HUES6 (cell line): ENCODE data around the gene SULT2B1.

ENCODE experiments used
- H3K27ac ChIP-seq: 2 replicates; pipeline ENCODE4 v1.7.0; 2013; ENCODE audit warnings: low read depth, mild to moderate bottlenecking, low read length, inconsistent platforms
- H3K27me3 ChIP-seq: 2 replicates; pipeline ENCODE4 v1.6.1; 2013; ENCODE audit warnings: low read length; ENCODE audit not compliant: control insufficient read depth, insufficient read depth
- H3K36me3 ChIP-seq: 2 replicates; pipeline ENCODE4 v1.6.1; 2013; ENCODE audit warnings: low read length; ENCODE audit not compliant: control insufficient read depth, insufficient read depth
- H3K4me1 ChIP-seq: 2 replicates; pipeline ENCODE4 v1.6.1; 2013; ENCODE audit warnings: low read length; ENCODE audit not compliant: control insufficient read depth, insufficient read depth
- H3K4me3 ChIP-seq: 2 replicates; pipeline ENCODE4 v1.5.1; 2013; ENCODE audit warnings: low read depth, low read length
- H3K9ac ChIP-seq: one replicate; pipeline ENCODE4 v1.6.1; 2013; ENCODE audit warnings: mild to moderate bottlenecking, low read length
- H3K9me3 ChIP-seq: 2 replicates; pipeline ENCODE4 v1.6.1; 2013; ENCODE audit warnings: low read depth, low read length; ENCODE audit not compliant: control insufficient read depth, insufficient read depth

The SULT2B1 gene

DNA sequence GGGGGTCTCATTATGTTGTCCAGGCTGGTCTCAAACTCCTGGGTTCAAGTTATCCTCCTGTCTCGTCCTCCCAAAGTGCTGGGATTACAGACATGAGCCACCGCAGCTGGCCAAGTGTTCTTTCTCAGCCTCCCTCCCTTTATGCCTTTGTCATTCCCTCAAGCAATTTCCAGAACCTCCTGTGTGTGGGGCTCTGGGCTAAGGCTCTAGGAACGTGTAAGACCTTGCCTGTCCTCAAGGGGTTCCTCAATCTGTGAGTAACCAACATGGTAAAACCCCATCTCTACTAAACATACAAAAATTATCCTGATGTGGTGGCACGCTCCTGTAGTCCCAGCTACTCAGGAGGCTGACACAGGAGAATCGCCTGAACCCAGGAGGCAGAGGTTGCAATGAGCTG, 39.0 kb downstream of the SULT2B1 start:
- Histone ChIP-seq H3K27me3 (no peaks in the 10 kb centered on the region), H3K9ac (no peak overlapping the region), H3K9me3 (no peaks in the 10 kb centered on the region), H3K36me3 (no peaks in the 10 kb centered on the region), H3K27ac (no peak overlapping the region), H3K4me3 (no peak overlapping the region), H3K4me1 (peaks cover 6% of the 10 kb centered on the region; the same call in 1 of the 2 replicates)

GRCh38 chr19:48595171-48595570, 43.2 kb downstream of the SULT2B1 start:
- no peaks in the 10 kb centered on the region for H3K27me3 ChIP-seq

DNA sequence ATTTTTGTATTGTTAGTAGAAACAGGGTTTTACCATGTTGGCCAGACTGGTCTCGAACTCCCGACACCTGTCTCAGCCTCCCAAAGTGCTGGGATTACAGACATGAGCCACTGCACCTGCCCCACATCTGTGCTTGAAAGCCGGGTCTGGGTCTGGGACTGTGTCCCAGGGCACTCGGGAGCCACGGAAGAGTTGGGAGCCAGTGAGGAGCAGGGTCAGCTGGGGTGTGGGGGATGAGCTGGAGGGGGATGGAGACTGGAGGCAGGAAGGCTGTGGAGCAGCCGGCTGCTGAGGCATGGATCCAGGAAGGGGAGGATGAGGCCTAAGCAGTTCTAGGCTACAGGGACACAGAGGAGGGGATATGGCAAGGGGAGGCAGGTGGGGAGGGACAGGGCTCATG, 43.9 kb downstream of the SULT2B1 start:
- Histone ChIP-seq H3K9ac (no peak overlapping the region), H3K27ac (no peak overlapping the region), H3K9me3 (no peaks in the 10 kb centered on the region), H3K36me3 (no peaks in the 10 kb centered on the region), H3K4me1 (no peaks in the 10 kb centered on the region), H3K4me3 (no peak overlapping the region), H3K27me3 (no peaks in the 10 kb centered on the region)

More at GRCh38 chr19:48595171-48595570, 43.2 kb downstream of the SULT2B1 start:
- no peaks in the 10 kb centered on the region for H3K4me1 ChIP-seq
- H3K4me3 ChIP-seq, result no peak overlapping the region
- no peak overlapping the region for H3K27ac ChIP-seq
- no peak overlapping the region for H3K9ac ChIP-seq
- no peaks in the 10 kb centered on the region for H3K36me3 ChIP-seq
- H3K9me3 ChIP-seq, result no peaks in the 10 kb centered on the region

DNA sequence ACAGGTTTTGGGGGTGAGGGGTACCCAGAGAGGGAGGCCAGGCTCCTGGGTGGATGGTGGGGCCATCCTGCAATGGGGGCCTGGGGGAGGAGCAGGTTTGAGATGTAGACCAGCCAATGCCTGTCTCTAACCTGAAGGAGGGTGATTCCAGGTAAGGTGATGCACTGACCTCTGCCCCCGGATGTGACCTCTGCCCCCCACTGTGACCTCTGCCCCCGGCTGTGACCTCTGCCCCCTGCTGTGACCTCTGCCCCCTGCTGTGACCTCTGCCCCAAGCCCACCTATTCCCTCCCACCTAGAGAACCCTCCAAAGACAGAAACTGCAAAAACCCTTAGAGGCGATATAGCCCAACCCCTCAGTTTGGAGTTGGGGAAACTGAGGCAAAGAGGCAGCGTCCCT, 44.3 kb downstream of the SULT2B1 start:
- H3K4me1 ChIP-seq, result no peaks in the 10 kb centered on the region
- H3K9ac ChIP-seq, result no peak overlapping the region
- H3K9me3 ChIP-seq, result no peaks in the 10 kb centered on the region
- no peaks in the 10 kb centered on the region for H3K27me3 ChIP-seq
- no peaks in the 10 kb centered on the region for H3K36me3 ChIP-seq
- H3K27ac ChIP-seq, result no peak overlapping the region
- H3K4me3 ChIP-seq, result no peak overlapping the region

DNA sequence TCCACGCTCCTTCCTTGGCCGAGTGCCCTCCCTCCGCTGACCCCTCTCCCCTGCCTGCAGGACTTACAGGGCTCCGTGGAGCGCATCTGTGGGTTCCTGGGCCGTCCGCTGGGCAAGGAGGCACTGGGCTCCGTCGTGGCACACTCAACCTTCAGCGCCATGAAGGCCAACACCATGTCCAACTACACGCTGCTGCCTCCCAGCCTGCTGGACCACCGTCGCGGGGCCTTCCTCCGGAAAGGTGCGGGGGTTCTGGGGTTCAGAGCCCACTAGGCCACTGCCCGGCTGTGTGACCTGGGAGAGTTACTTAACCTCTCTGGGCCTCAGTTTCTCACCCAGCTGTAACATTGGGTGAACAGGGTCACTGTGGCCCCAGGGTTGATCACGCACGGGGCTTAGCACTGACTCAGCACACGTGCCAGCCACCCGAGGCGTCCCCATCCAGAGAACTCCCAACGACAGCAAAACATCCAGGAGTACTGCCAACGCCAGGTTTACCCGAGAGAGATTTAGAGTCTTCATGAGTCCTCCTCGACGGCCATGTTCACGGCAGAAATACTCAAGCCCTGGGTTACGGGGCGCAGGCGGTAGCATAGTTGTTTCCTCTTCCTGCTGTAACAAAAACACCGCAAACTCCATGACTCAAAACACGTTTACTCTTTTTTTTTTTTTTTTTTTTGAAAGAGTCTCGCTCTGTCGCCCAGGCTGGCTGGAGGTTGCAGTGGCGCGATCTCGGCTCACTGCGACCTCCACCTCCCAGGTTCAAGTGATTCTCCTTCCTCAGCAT, 44.9 kb downstream of the SULT2B1 start:
- Histone ChIP-seq H3K4me1 (no peaks in the 10 kb centered on the region), H3K4me3 (no peak overlapping the region), H3K36me3 (no peaks in the 10 kb centered on the region), H3K9me3 (no peaks in the 10 kb centered on the region), H3K9ac (no peak overlapping the region), H3K27me3 (no peaks in the 10 kb centered on the region), H3K27ac (no peak overlapping the region)

- Histone ChIP-seq H3K9me3 (no peaks in the 10 kb centered on the region), H3K4me3 (no peak overlapping the region), H3K27me3 (no peaks in the 10 kb centered on the region), H3K36me3 (no peaks in the 10 kb centered on the region), H3K4me1 (no peaks in the 10 kb centered on the region), H3K9ac (no peak overlapping the region), H3K27ac (no peak overlapping the region)
Measured at GRCh38 chr19:48598996-48599700, 47.2 kb downstream of the SULT2B1 start.

GRCh38 chr19:48600679-48601417, 48.9 kb downstream of the SULT2B1 start:
- H3K9ac ChIP-seq, result no peak overlapping the region

GRCh38 chr19:48603001-48603400, 51.0 kb downstream of the SULT2B1 start:
- peaks cover 2% of the 10 kb centered on the region; the same call in 1 of the 2 replicates for H3K36me3 ChIP-seq
- H3K9ac ChIP-seq, result no peak overlapping the region
- H3K27me3 ChIP-seq, result no peaks in the 10 kb centered on the region
- H3K27ac ChIP-seq, result no peak overlapping the region
- no peaks in the 10 kb centered on the region for H3K4me1 ChIP-seq
- no peak overlapping the region for H3K4me3 ChIP-seq
- H3K9me3 ChIP-seq, result no peaks in the 10 kb centered on the region

More at GRCh38 chr19:48600679-48601417, 48.9 kb downstream of the SULT2B1 start:
- no peaks in the 10 kb centered on the region for H3K4me1 ChIP-seq
- no peak overlapping the region for H3K27ac ChIP-seq
- no peaks in the 10 kb centered on the region for H3K9me3 ChIP-seq
- H3K36me3 ChIP-seq, result no peaks in the 10 kb centered on the region
- H3K4me3 ChIP-seq, result no peak overlapping the region
- no peaks in the 10 kb centered on the region for H3K27me3 ChIP-seq

DNA sequence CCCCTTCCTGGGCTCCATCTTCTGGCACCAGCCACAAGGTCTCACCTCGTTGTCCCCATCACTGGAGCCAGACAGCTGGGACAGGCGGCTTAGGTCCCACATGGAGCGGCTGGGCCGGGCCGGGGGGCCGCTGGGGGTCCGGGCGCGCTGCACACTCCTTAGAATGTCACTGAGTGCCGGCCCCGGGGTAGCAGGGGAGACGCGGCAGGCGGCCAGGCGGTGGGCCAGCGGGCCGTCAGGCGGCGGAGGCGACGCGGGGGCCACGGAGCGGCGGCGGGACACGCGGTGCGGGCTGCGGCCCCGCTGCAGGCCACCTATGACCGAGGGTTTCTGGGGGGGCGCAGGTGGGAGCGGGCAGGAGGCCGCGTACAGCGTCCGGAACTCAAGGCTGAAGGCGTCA, 51.5 kb downstream of the SULT2B1 start:
- H3K4me1 ChIP-seq, result no peaks in the 10 kb centered on the region
- H3K27ac ChIP-seq, result no peak overlapping the region
- H3K9ac ChIP-seq, result no peak overlapping the region
- H3K27me3 ChIP-seq, result no peaks in the 10 kb centered on the region
- H3K4me3 ChIP-seq, result no peak overlapping the region
- H3K36me3 ChIP-seq, result peaks cover 2% of the 10 kb centered on the region; the same call in 1 of the 2 replicates
- H3K9me3 ChIP-seq, result no peaks in the 10 kb centered on the region

- no peak overlapping the region for H3K27ac ChIP-seq
- no peak overlapping the region for H3K4me3 ChIP-seq
- peaks cover 2% of the 10 kb centered on the region; the same call in 1 of the 2 replicates for H3K36me3 ChIP-seq
- peaks cover under 1% of the 10 kb centered on the region; the same call in 1 of the 2 replicates for H3K4me1 ChIP-seq
- H3K9me3 ChIP-seq, result no peaks in the 10 kb centered on the region
- no peaks in the 10 kb centered on the region for H3K27me3 ChIP-seq
- H3K9ac ChIP-seq, result no peak overlapping the region
Measured at GRCh38 chr19:48603850-48604249, 51.9 kb downstream of the SULT2B1 start.
